Activated naive CD8-positive, alpha-beta T cell treated with anti-CD3 and anti-CD28 coated beads, Interleukin-2, amount 10 ng/mL, durations not matched to agents 7 days and 5 days (primary cell): ENCODE measurements around the gene SYT10. TPM values are rescaled to one million over a fixed set of nuclear protein-coding genes. Genes with fewer than 3 reads are reported as not detected.
"Not testable (repeated sequence)": the region's sequence is repeated elsewhere in the genome, so short reads cannot be mapped to it uniquely, and the experiment has no call there.

ENCODE experiments used
- ATAC-seq: fragments of 150-1000 bp; cut with Tn5 transposase; one replicate; pipeline ENCODE4 v1.10.0; 2021; ENCODE audit warnings: low read depth, moderate library complexity
- POLR2A ChIA-PET: fragments of 350-600 bp; sonication (Branson Sonifier 250); formaldehyde crosslinking; loops from one replicate; lab custom pipeline; 2021; ENCODE audit warnings: antibody characterized with exemption; lab: Charles Lee
- DNase-seq: peaks from one replicate; pipeline ENCODE4 v3.0.0; 2021
- H3K27ac Mint-ChIP-seq: one replicate; pipeline ENCODE4 v1.8.0; 2022; ENCODE audit warnings: mild to moderate bottlenecking, mixed read lengths
- H3K27me3 Mint-ChIP-seq: one replicate; pipeline ENCODE4 v1.8.0; 2022; ENCODE audit warnings: mild to moderate bottlenecking, moderate library complexity, mixed read lengths
- H3K36me3 Mint-ChIP-seq: one replicate; pipeline ENCODE4 v1.8.0; 2021; ENCODE audit warnings: mild to moderate bottlenecking, mixed read lengths
- H3K4me1 Mint-ChIP-seq: one replicate; pipeline ENCODE4 v1.8.0; 2021; ENCODE audit warnings: mixed read lengths
- H3K4me3 Mint-ChIP-seq: one replicate; pipeline ENCODE4 v1.8.0; 2022; ENCODE audit warnings: mild to moderate bottlenecking, moderate library complexity, mixed read lengths
- H3K9me3 Mint-ChIP-seq: one replicate; pipeline ENCODE4 v1.8.0; 2021; ENCODE audit warnings: mixed read lengths
- total RNA-seq, 2 experiments: library from RNA; stranded (reverse); gene quantifications; one replicate each; pipeline ENCODE4 v1.2.3, GENCODE V29; 2021

The SYT10 gene
- total RNA-seq, 2 experiments from 2014 or later: not detected

DNA sequence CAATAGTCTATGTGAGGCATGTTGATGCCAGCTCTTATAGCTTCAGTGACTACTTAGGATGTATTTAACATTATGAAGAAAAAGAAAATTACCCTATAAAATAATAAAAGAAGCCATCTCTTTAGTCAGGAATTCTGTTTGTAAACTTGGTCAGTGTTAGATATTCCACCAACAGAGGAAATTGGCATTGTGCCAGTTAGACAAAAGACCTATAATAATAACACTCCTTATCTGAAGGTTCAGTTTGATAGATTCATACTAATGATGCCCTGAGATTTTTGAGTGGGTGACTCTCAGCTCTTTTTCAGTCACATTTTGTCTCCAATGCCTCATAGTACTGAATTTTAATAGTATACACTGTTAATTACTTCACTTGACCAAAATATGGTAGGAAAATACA, 6.6 kb downstream of the SYT10 start:
- Mint-ChIP-seq H3K4me3 (no peak overlapping the region), H3K27me3 (peaks cover 11% of the 10 kb centered on the region), H3K36me3 (no peaks in the 10 kb centered on the region), H3K4me1 (no peaks in the 10 kb centered on the region), H3K9me3 (no peaks in the 10 kb centered on the region), H3K27ac (no peak overlapping the region)
- ATAC-seq: no peak
- POLR2A ChIA-PET: no interaction called here
- DNase-seq: no peak

GRCh38 chr12:33431648-33432047, 8.0 kb downstream of the SYT10 start:
- H3K9me3 Mint-ChIP-seq: no peaks in the 10 kb centered on the region
- no peaks in the 10 kb centered on the region for H3K4me1 Mint-ChIP-seq
- POLR2A ChIA-PET: no interaction called here
- no peak overlapping the region for H3K27ac Mint-ChIP-seq
- peaks cover under 1% of the 10 kb centered on the region for H3K27me3 Mint-ChIP-seq
- DNase-seq: no peak
- H3K4me3 Mint-ChIP-seq: no peak overlapping the region
- no peaks in the 10 kb centered on the region for H3K36me3 Mint-ChIP-seq
- no peak for ATAC-seq

- Mint-ChIP-seq H3K4me3 (no peak overlapping the region), H3K36me3 (no peaks in the 10 kb centered on the region), H3K27me3 (no peaks in the 10 kb centered on the region), H3K9me3 (no peaks in the 10 kb centered on the region), H3K4me1 (no peaks in the 10 kb centered on the region), H3K27ac (no peak overlapping the region)
- DNase-seq (no peak), ATAC-seq (no peak)
- POLR2A ChIA-PET: no interaction called here
Observed at GRCh38 chr12:33429468-33429867, 10.2 kb downstream of the SYT10 start.

DNA sequence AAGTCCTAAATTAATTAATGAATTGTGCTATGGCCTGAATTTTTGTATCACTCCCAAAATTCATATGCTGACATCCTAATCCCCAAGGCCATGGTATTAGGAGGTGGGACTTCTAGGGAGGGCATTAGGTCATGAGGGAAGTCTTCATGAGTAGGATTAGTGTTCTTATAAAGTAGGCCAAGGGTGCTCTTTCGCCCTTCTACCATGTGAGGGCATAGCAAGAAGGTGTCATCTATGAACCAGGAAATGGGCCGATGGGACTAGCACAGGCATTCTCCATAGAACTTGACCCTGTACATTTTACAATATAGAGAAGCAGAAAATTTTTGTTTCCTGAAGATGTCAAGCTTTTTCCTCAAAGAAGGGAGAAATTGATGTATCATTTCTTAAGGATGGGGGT, 12.5 kb downstream of the SYT10 start:
- DNase-seq: no peak
- no peaks in the 10 kb centered on the region for H3K36me3 Mint-ChIP-seq
- no peaks in the 10 kb centered on the region for H3K9me3 Mint-ChIP-seq
- H3K4me1 Mint-ChIP-seq: no peaks in the 10 kb centered on the region
- POLR2A ChIA-PET: no interaction called here
- no peaks in the 10 kb centered on the region for H3K27me3 Mint-ChIP-seq
- ATAC-seq: no peak
- no peak overlapping the region for H3K4me3 Mint-ChIP-seq
- no peak overlapping the region for H3K27ac Mint-ChIP-seq

- no peaks in the 10 kb centered on the region for H3K27me3 Mint-ChIP-seq
- H3K4me3 Mint-ChIP-seq: no peak overlapping the region
- POLR2A ChIA-PET: no interaction called here
- H3K4me1 Mint-ChIP-seq: no peaks in the 10 kb centered on the region
- no peak for DNase-seq
- ATAC-seq: no peak
- H3K9me3 Mint-ChIP-seq: no peaks in the 10 kb centered on the region
- no peaks in the 10 kb centered on the region for H3K36me3 Mint-ChIP-seq
- no peak overlapping the region for H3K27ac Mint-ChIP-seq
Observed at GRCh38 chr12:33423706-33424105, 15.9 kb downstream of the SYT10 start.

GRCh38 chr12:33412410-33412809, 27.2 kb downstream of the SYT10 start:
- H3K27me3 Mint-ChIP-seq, H3K4me1 Mint-ChIP-seq, DNase-seq, H3K36me3 Mint-ChIP-seq, POLR2A ChIA-PET, ATAC-seq, H3K27ac Mint-ChIP-seq, H3K9me3 Mint-ChIP-seq, H3K4me3 Mint-ChIP-seq: not testable (repeated sequence)

- Mint-ChIP-seq H3K36me3 (no peaks in the 10 kb centered on the region), H3K4me3 (no peak overlapping the region), H3K4me1 (no peaks in the 10 kb centered on the region), H3K27ac (no peak overlapping the region), H3K9me3 (no peaks in the 10 kb centered on the region), H3K27me3 (no peaks in the 10 kb centered on the region)
- DNase-seq: no peak
- ATAC-seq: no peak
- POLR2A ChIA-PET: no interaction called here
Observed at GRCh38 chr12:33383503-33383902, 56.1 kb downstream of the SYT10 start.

GRCh38 chr12:33376153-33376552, 63.5 kb downstream of the SYT10 start:
- Mint-ChIP-seq H3K4me3 (no peak overlapping the region), H3K36me3 (no peaks in the 10 kb centered on the region), H3K27ac (no peak overlapping the region), H3K9me3 (no peaks in the 10 kb centered on the region), H3K27me3 (no peaks in the 10 kb centered on the region), H3K4me1 (no peaks in the 10 kb centered on the region)
- POLR2A ChIA-PET: no interaction called here
- ATAC-seq: no peak
- no peak for DNase-seq

DNA sequence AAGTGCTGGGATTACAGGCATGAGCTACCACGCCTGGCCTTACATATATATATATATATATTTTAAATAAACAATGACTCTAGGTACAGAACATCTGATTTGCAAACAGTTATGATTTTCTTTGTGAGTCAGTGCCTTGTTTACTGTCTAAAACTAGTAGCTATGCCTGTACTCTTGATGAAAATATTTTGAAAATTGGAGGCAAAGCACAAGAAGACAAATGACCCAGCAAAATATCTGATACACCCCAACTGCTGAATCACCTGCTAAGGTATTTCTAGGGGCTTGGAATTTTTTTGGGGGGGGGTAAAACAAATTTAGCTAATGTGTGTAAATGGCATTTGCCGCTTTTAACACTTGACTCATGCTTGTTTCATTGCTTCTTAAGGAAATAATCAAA, 69.3 kb downstream of the SYT10 start:
- H3K36me3 Mint-ChIP-seq: no peaks in the 10 kb centered on the region
- H3K4me3 Mint-ChIP-seq: no peak overlapping the region
- H3K27ac Mint-ChIP-seq: no peak overlapping the region
- no peak for ATAC-seq
- no peaks in the 10 kb centered on the region for H3K27me3 Mint-ChIP-seq
- H3K9me3 Mint-ChIP-seq: no peaks in the 10 kb centered on the region
- H3K4me1 Mint-ChIP-seq: no peaks in the 10 kb centered on the region
- no peak for DNase-seq
- POLR2A ChIA-PET: no interaction called here

- H3K27ac Mint-ChIP-seq: no peak overlapping the region
- DNase-seq (no peak), ATAC-seq (no peak)
- H3K36me3 Mint-ChIP-seq: no peaks in the 10 kb centered on the region
- no peaks in the 10 kb centered on the region for H3K4me1 Mint-ChIP-seq
- no peaks in the 10 kb centered on the region for H3K27me3 Mint-ChIP-seq
- H3K9me3 Mint-ChIP-seq: peaks cover 2% of the 10 kb centered on the region
- no peak overlapping the region for H3K4me3 Mint-ChIP-seq
- POLR2A ChIA-PET: no interaction called here
Observed at GRCh38 chr12:33357181-33357580, 82.4 kb downstream of the SYT10 start.

DNA sequence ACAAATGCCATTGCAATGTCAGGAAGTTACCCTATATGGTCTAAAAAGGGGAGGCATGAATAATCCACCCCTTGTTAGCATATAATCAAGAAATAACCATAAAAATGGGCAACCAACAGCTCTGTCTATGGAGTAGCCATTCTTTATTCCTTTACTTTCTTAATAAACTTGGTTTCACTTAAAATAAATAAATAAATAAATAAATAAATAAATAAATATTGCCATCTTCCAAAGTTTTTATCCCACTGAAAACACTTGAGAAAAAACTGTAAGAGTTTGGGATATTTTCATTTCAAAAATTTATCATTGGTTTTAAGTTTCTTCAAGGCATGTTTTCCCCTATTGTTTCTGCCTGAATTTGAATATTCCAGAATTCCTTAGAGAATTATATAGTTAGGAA, 89.8 kb downstream of the SYT10 start:
- Mint-ChIP-seq H3K27ac (no peak overlapping the region), H3K27me3 (no peaks in the 10 kb centered on the region), H3K4me1 (no peaks in the 10 kb centered on the region), H3K4me3 (no peak overlapping the region), H3K36me3 (no peaks in the 10 kb centered on the region), H3K9me3 (peaks cover 2% of the 10 kb centered on the region)
- ATAC-seq: no peak
- DNase-seq: no peak
- POLR2A ChIA-PET: no interaction called here

- POLR2A ChIA-PET, H3K9me3 Mint-ChIP-seq: not testable (repeated sequence)
Observed at GRCh38 chr12:33331961-33332398, 107.6 kb downstream of the SYT10 start.

GRCh38 chr12:33330940-33331339, 108.7 kb downstream of the SYT10 start:
- ATAC-seq (no peak), DNase-seq (no peak)
- no peak overlapping the region for H3K4me3 Mint-ChIP-seq
- no peaks in the 10 kb centered on the region for H3K9me3 Mint-ChIP-seq
- POLR2A ChIA-PET: no interaction called here
- no peak overlapping the region for H3K27ac Mint-ChIP-seq
- H3K4me1 Mint-ChIP-seq: no peaks in the 10 kb centered on the region
- H3K36me3 Mint-ChIP-seq: no peaks in the 10 kb centered on the region
- no peaks in the 10 kb centered on the region for H3K27me3 Mint-ChIP-seq

More at GRCh38 chr12:33331961-33332398, 107.6 kb downstream of the SYT10 start:
- not testable (repeated sequence) for ATAC-seq, H3K4me1 Mint-ChIP-seq, H3K27ac Mint-ChIP-seq, DNase-seq, H3K4me3 Mint-ChIP-seq, H3K27me3 Mint-ChIP-seq, H3K36me3 Mint-ChIP-seq
